HCT116 (cell line): ENCODE data around the gene MRFAP1L1.
"Not testable (repeated sequence)": the region's sequence is repeated elsewhere in the genome, so short reads cannot be mapped to it uniquely, and the experiment has no call there.

ENCODE experiments used
- CTCF ChIP-seq, 3 experiments: fragments of 200-600 bp in 1 of 3; sonication (generic) in 1 of 3; IDR thresholded peaks in 2 of 3; conservative IDR thresholded peaks in 1 of 3; 2 replicates each; pipeline ENCODE4 v1.5.1; 2012 to 2017; ENCODE audit warnings: low read depth in 2 of 3, low read length in 2 of 3, antibody characterized with exemption in 1 of 3, borderline replicate concordance in 1 of 3, control low read depth in 1 of 3, mild to moderate bottlenecking in 1 of 3, mixed read lengths in 1 of 3, mixed run types in 1 of 3, moderate library complexity in 1 of 3; ENCODE audit not compliant: insufficient read depth in 1 of 3
- ZBTB33 ChIP-seq: IDR thresholded peaks from 2 replicates; pipeline ENCODE4 v1.6.1; 2011; ENCODE audit warnings: mild to moderate bottlenecking, low read length, moderate library complexity; ENCODE audit not compliant: insufficient replicate concordance; ENCODE audit errors: extremely low read depth

GRCh38 chr4:6756345-6756744 is 46.7 kb upstream of the MRFAP1L1 start:
- not testable (repeated sequence) for TF ChIP-seq ZBTB33; CTCF (IDR thresholded peaks at IDR 0.05 in 2 of 3, conservative IDR thresholded peaks at IDR 0.05 in 1 of 3; ENCODE audit: borderline replicate concordance in 1 of 3, insufficient read depth in 1 of 3, low read depth in 2 of 3, low read length in 2 of 3)
